ENCODE results near the gene CFAP46. TPM values are rescaled to one million over a fixed set of nuclear protein-coding genes. Genes with fewer than 3 reads are reported as not detected.

CFAP46 gene
- total RNA-seq, 1 donor, result under 0.01 TPM

DNA sequence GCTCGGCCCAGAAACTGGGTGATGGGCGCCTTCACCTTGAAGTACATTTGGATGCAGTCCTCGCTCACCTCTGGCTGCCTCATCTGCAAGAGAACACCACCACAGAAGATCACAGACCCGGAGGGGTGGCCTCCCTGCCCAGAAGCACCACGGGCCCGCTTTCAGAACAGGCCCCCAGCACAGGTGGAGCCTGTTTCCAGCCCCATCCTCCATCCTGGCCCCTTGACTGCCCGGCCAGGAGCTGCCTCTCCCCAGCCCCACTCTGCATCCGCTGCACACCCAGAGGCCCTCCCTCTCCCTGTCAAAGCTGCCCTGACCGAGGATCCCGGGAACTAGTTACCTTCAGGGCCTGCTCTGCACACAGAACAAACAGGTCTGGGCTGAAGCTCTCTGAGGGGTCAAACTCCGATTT, 724 bp downstream of the CFAP46 start:
- H3K27ac ChIP-seq (ENCODE audit: low read depth, low read length), result no peak overlapping the region
- peak overlapping the region; percentile 70 for H3K4me3 ChIP-seq (ENCODE audit: insufficient read depth, low read length)
- no peaks in the 10 kb centered on the region for H3K79me2 ChIP-seq (ENCODE audit: insufficient read depth, low read length)
- H4K20me1 ChIP-seq (ENCODE audit: insufficient read depth, low read length), result no peaks in the 10 kb centered on the region
- H3K9me3 ChIP-seq (ENCODE audit: low read depth, low read length), result no peaks in the 10 kb centered on the region
- no peaks in the 10 kb centered on the region for H3K4me1 ChIP-seq (ENCODE audit: insufficient read depth, low read length)
- TF ChIP-seq, protein P1, sequence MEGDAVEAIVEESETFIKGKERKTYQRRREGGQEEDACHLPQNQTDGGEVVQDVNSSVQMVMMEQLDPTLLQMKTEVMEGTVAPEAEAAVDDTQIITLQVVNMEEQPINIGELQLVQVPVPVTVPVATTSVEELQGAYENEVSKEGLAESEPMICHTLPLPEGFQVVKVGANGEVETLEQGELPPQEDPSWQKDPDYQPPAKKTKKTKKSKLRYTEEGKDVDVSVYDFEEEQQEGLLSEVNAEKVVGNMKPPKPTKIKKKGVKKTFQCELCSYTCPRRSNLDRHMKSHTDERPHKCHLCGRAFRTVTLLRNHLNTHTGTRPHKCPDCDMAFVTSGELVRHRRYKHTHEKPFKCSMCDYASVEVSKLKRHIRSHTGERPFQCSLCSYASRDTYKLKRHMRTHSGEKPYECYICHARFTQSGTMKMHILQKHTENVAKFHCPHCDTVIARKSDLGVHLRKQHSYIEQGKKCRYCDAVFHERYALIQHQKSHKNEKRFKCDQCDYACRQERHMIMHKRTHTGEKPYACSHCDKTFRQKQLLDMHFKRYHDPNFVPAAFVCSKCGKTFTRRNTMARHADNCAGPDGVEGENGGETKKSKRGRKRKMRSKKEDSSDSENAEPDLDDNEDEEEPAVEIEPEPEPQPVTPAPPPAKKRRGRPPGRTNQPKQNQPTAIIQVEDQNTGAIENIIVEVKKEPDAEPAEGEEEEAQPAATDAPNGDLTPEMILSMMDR (IDR thresholded peaks at IDR 0.05; ENCODE audit: extremely low read depth, low read depth, low read length), result no peak
- peak overlapping the region; percentile 72 for H3K4me2 ChIP-seq (ENCODE audit: insufficient read depth, low read length)
- no peaks in the 10 kb centered on the region for H3K36me3 ChIP-seq (ENCODE audit: insufficient read depth, low read length)
- no peak for DNase-seq (ENCODE audit: insufficient read length, low spot score, missing footprints)
- peaks cover 8% of the 10 kb centered on the region for H3K27me3 ChIP-seq (ENCODE audit: insufficient read depth, low read length)
- H2AFZ ChIP-seq (ENCODE audit: low read length), result peak overlapping the region; percentile 74

DNA sequence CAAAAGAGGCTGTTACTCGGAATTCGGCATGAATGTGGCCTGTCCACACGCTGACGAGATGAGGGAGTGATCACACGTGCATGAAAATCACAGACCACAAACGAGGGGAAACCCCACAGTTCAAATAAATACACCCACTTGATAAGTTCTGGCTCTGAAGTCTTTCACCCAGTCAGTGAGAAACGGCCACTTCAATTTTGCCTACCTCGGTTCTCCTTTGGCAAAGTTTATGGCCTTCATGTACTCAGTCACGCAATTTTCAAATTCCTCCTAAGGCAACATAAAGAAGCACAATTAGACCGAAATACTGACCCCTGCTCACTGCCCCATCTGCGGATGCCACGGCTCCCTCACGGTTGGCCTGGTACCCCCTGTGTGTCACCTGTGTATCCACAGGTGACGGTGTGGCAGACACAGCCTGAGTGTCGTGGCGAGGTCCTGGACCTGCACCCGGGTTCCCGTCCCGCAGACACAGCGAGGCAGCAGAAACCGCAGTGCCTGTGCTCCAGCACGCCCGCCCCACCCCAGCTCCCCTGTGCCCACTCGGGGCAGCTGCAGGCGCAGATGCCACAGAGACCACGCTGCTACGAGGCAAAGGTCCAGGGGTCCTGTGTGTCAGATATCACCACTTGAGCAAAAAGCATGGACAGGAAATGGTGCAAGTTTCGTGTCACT, 1.4 kb downstream of the CFAP46 start:
- H3K27ac ChIP-seq (ENCODE audit: low read depth, low read length), result no peak overlapping the region
- TF ChIP-seq, protein P1 (IDR thresholded peaks at IDR 0.05; ENCODE audit: extremely low read depth, low read depth, low read length), result no peak
- H3K4me3 ChIP-seq (ENCODE audit: insufficient read depth, low read length), result no peak overlapping the region
- H2AFZ ChIP-seq (ENCODE audit: low read length), result no peak overlapping the region
- H3K27me3 ChIP-seq (ENCODE audit: insufficient read depth, low read length), result peaks cover 8% of the 10 kb centered on the region
- H3K79me2 ChIP-seq (ENCODE audit: insufficient read depth, low read length), result no peaks in the 10 kb centered on the region
- peak; percentile 80 for DNase-seq (ENCODE audit: insufficient read length, low spot score, missing footprints)
- H4K20me1 ChIP-seq (ENCODE audit: insufficient read depth, low read length), result no peaks in the 10 kb centered on the region
- H3K9me3 ChIP-seq (ENCODE audit: low read depth, low read length), result no peaks in the 10 kb centered on the region
- H3K36me3 ChIP-seq (ENCODE audit: insufficient read depth, low read length), result no peaks in the 10 kb centered on the region
- no peaks in the 10 kb centered on the region for H3K4me1 ChIP-seq (ENCODE audit: insufficient read depth, low read length)
- H3K4me2 ChIP-seq (ENCODE audit: insufficient read depth, low read length), result no peak overlapping the region

DNA sequence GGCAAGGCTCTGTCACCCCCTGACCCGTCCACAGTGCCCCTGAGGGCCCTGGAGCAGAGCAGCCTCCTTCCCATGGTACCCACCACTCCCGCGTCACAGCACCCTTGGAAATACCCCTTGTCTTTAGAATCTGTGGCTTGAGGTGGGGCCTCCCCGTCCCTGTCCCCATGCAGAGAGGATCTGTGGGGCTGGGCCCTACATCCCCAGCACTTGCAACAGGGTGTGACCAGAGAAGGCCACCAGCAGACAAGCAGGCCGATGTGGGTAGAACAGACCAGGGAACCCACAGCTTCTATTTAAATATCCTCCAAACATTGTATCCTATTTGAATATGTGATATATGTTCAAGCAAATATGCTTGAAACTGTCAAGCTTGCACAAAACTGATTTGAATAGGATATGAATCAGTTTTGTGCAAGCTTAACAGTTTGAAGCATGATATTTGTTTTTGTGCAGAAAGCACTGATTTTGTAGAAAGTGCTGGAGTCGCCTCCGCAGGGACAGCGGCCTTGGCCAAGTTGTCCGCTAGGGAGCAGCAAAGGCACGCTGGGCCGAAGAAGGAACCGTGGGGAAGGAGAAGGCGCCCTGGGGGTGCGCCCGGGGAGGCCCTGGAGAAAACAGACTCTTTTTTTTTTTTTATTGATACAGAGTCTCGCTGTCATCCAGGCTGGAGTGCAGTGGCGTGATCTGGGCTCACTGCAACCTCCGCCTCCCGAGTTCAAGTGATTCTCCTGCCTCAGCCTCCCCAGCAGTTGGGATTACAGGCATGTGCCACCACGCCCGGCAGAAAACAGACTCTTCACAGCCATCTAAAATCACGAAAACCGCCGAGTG, 2.2 kb downstream of the CFAP46 start:
- Histone ChIP-seq H3K4me1 (ENCODE audit: insufficient read depth, low read length) (no peaks in the 10 kb centered on the region), H3K79me2 (ENCODE audit: insufficient read depth, low read length) (no peaks in the 10 kb centered on the region), H3K9me3 (ENCODE audit: low read depth, low read length) (no peaks in the 10 kb centered on the region), H3K4me2 (ENCODE audit: insufficient read depth, low read length) (no peak overlapping the region), H3K4me3 (ENCODE audit: insufficient read depth, low read length) (no peak overlapping the region), H3K36me3 (ENCODE audit: insufficient read depth, low read length) (no peaks in the 10 kb centered on the region), H3K27ac (ENCODE audit: low read depth, low read length) (no peak overlapping the region), H2AFZ (ENCODE audit: low read length) (no peak overlapping the region), H4K20me1 (ENCODE audit: insufficient read depth, low read length) (no peaks in the 10 kb centered on the region), H3K27me3 (ENCODE audit: insufficient read depth, low read length) (peaks cover 8% of the 10 kb centered on the region)
- TF ChIP-seq, protein P1 (IDR thresholded peaks at IDR 0.05; ENCODE audit: extremely low read depth, low read depth, low read length), result peak; percentile 76
- DNase-seq (ENCODE audit: insufficient read length, low spot score, missing footprints), result peak; percentile 95

DNA sequence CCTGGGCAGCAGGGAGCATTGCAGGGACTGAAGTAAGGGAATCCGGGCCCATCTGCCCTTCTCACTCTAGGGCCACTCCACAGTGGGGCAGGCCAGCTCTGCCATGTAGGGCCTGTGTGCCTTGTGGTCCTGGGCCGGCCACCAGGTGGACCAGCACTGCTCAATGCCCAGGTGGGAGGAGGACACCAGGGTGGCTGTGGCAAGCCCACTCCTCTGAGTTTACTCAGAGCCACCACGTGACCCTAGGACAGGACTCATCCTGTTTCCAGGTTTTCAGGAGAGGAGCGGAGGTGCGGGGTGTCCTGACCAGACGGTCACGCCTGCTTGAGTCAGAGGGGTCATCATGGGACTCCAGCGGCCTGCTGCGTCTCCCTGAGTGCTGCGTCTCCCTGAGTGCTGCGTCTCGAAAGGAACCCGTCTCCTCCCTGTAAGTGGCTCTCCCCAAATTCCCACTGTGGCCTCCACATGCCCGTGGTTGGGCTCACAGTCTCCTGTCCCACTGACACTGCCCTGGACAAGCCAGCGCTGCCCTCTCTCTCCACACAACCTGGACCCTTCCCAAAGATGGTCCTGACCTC, 2.9 kb downstream of the CFAP46 start:
- DNase-seq (ENCODE audit: insufficient read length, low spot score, missing footprints), result peak; percentile 41
- no peaks in the 10 kb centered on the region for H3K79me2 ChIP-seq (ENCODE audit: insufficient read depth, low read length)
- H3K27me3 ChIP-seq (ENCODE audit: insufficient read depth, low read length), result peaks cover 8% of the 10 kb centered on the region
- no peaks in the 10 kb centered on the region for H4K20me1 ChIP-seq (ENCODE audit: insufficient read depth, low read length)
- no peaks in the 10 kb centered on the region for H3K4me1 ChIP-seq (ENCODE audit: insufficient read depth, low read length)
- H2AFZ ChIP-seq (ENCODE audit: low read length), result no peak overlapping the region
- no peaks in the 10 kb centered on the region for H3K36me3 ChIP-seq (ENCODE audit: insufficient read depth, low read length)
- no peak overlapping the region for H3K4me2 ChIP-seq (ENCODE audit: insufficient read depth, low read length)
- TF ChIP-seq, protein P1 (IDR thresholded peaks at IDR 0.05; ENCODE audit: extremely low read depth, low read depth, low read length), result no peak
- no peaks in the 10 kb centered on the region for H3K9me3 ChIP-seq (ENCODE audit: low read depth, low read length)
- H3K4me3 ChIP-seq (ENCODE audit: insufficient read depth, low read length), result no peak overlapping the region
- H3K27ac ChIP-seq (ENCODE audit: low read depth, low read length), result no peak overlapping the region
